ENCODE data around the gene LONRF2.

GRCh38 chr2:100274566-100275199 is 47.6 kb downstream of the LONRF2 start:
- TF ChIP-seq SRY (CRISPR knock-in tag; IDR thresholded peaks at IDR 0.05) (no peak), ZBTB7A (CRISPR knock-in tag; IDR thresholded peaks at IDR 0.05) (no peak), SIX1 (CRISPR knock-in tag; IDR thresholded peaks at IDR 0.05; ENCODE audit: borderline replicate concordance) (no peak), CTCF (CRISPR knock-in tag; IDR thresholded peaks at IDR 0.05) (no peak), ZNF282 (IDR thresholded peaks at IDR 0.05; ENCODE audit: partially characterized antibody) (no peak)
- TF ChIP-seq, protein P1, sequence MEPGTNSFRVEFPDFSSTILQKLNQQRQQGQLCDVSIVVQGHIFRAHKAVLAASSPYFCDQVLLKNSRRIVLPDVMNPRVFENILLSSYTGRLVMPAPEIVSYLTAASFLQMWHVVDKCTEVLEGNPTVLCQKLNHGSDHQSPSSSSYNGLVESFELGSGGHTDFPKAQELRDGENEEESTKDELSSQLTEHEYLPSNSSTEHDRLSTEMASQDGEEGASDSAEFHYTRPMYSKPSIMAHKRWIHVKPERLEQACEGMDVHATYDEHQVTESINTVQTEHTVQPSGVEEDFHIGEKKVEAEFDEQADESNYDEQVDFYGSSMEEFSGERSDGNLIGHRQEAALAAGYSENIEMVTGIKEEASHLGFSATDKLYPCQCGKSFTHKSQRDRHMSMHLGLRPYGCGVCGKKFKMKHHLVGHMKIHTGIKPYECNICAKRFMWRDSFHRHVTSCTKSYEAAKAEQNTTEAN (CRISPR knock-in tag; conservative IDR thresholded peaks at IDR 0.05), result no peak
- TF ChIP-seq, protein P2, sequence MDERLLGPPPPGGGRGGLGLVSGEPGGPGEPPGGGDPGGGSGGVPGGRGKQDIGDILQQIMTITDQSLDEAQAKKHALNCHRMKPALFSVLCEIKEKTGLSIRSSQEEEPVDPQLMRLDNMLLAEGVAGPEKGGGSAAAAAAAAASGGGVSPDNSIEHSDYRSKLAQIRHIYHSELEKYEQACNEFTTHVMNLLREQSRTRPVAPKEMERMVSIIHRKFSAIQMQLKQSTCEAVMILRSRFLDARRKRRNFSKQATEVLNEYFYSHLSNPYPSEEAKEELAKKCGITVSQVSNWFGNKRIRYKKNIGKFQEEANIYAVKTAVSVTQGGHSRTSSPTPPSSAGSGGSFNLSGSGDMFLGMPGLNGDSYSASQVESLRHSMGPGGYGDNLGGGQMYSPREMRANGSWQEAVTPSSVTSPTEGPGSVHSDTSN (CRISPR knock-in tag; IDR thresholded peaks at IDR 0.05), result no peak
